ENCODE data around the gene ITGB8. TPM values are rescaled to one million over a fixed set of nuclear protein-coding genes. Genes with fewer than 3 reads are reported as not detected.

Gene ITGB8
- total RNA-seq, 2 donors from 2014 or later, result 6.5 to 7.6 TPM

DNA sequence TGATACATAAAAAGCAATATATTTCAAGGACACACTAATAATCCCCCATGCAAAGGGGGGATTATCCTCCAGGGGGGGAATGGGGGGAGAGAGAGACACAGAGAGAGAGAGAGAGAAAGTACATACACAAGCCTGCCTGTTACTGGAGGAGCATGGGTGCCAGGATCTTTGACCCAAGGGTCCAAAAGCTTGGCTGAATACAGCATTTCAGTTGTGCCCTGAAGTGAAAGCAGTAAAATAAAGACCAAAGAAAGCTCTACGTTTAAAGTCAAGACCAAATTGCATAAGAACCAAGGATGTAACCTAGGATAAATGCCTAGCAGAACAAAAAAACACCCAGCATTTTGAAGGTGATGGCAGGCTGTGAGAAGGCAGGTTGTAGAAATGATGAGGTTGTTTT, 27.8 kb upstream of the ITGB8 start:
- Histone ChIP-seq H3K27me3 (ENCODE audit: control insufficient read depth, insufficient read depth, low read length, poor library complexity, severe bottlenecking) (no peaks in the 10 kb centered on the region), H3K4me1 (ENCODE audit: control insufficient read depth, insufficient read depth, low read length) (peaks cover 6% of the 10 kb centered on the region), H3K9ac (ENCODE audit: extremely low read depth, low read length, poor library complexity, severe bottlenecking) (no peak overlapping the region), H3K4me3 (ENCODE audit: low read length) (no peak overlapping the region), H3K9me3 (ENCODE audit: control insufficient read depth, low read length) (no peaks in the 10 kb centered on the region), H3K27ac (ENCODE audit: low read depth, low read length) (no peak overlapping the region), H3K36me3 (ENCODE audit: control insufficient read depth, insufficient read depth, low read length) (no peaks in the 10 kb centered on the region)
- no peak overlapping the region for H3K4me3 Mint-ChIP-seq
- no peaks in the 10 kb centered on the region for H3K9me3 Mint-ChIP-seq
- H3K27ac Mint-ChIP-seq, result no peak overlapping the region
- 77 to 83% methylated on average over 1 of the region's 1 CpG for WGBS, 2 experiments (ENCODE audit: insufficient coverage in 1 of 2, insufficient read length in 1 of 2)
- H3K4me1 Mint-ChIP-seq, result peaks cover 29% of the 10 kb centered on the region
- no peaks in the 10 kb centered on the region for H3K27me3 Mint-ChIP-seq (ENCODE audit: insufficient read depth)
- TF ChIP-seq, protein P1, sequence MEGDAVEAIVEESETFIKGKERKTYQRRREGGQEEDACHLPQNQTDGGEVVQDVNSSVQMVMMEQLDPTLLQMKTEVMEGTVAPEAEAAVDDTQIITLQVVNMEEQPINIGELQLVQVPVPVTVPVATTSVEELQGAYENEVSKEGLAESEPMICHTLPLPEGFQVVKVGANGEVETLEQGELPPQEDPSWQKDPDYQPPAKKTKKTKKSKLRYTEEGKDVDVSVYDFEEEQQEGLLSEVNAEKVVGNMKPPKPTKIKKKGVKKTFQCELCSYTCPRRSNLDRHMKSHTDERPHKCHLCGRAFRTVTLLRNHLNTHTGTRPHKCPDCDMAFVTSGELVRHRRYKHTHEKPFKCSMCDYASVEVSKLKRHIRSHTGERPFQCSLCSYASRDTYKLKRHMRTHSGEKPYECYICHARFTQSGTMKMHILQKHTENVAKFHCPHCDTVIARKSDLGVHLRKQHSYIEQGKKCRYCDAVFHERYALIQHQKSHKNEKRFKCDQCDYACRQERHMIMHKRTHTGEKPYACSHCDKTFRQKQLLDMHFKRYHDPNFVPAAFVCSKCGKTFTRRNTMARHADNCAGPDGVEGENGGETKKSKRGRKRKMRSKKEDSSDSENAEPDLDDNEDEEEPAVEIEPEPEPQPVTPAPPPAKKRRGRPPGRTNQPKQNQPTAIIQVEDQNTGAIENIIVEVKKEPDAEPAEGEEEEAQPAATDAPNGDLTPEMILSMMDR (conservative IDR thresholded peaks at IDR 0.05), result no peak
- H3K36me3 Mint-ChIP-seq (ENCODE audit: low read depth), result no peaks in the 10 kb centered on the region
- no peak for DNase-seq

DNA sequence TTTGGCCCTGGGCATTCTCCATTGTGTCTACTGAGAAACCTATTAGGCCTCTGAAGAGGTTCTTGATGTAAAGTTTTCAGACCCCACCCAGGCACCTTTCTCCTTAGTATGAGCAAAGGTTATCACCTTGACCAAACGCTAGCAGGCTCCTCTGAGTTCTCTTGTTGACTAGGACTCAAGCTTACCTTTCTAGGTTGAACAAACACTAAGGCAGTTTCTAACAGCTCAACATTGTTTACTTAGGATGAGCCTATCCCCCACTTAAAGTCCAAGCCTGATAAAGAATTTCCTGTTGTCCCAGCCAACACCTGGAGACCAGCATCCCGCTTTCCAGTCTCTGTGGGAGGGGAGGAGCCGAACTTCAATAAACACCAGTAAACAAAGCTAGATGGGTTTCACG, 26.3 kb upstream of the ITGB8 start:
- 58 to 93% methylated on average over 4 of the region's 4 CpGs for WGBS, 2 experiments (ENCODE audit: insufficient coverage in 1 of 2, insufficient read length in 1 of 2)
- H3K36me3 Mint-ChIP-seq (ENCODE audit: low read depth), result no peaks in the 10 kb centered on the region
- no peaks in the 10 kb centered on the region for H3K27me3 ChIP-seq (ENCODE audit: control insufficient read depth, insufficient read depth, low read length, poor library complexity, severe bottlenecking)

DNA sequence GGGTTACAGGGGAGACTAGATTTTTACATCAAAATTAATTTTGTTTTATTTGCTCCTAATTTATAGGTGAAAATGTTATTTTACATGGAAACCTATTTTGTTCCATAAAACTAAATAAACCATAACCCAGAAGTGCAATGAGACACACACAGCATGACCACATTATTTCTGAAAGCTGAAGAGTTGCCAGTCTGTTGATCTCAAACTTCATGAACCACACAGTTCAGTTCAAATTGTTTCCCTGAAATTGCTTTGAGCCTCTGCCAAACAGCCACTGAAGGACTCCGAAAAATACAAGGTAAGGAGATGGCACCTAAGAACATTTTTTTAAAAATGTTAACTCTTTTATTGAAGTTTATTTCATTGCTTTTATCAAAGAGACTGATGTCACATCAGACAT, 25.0 kb upstream of the ITGB8 start:
- DNase-seq, result no peak
- no peak overlapping the region for H3K27ac ChIP-seq (ENCODE audit: low read depth, low read length)
- H3K27ac Mint-ChIP-seq, result no peak overlapping the region
- no peaks in the 10 kb centered on the region for H3K9me3 ChIP-seq (ENCODE audit: control insufficient read depth, low read length)
- H3K27me3 ChIP-seq (ENCODE audit: control insufficient read depth, insufficient read depth, low read length, poor library complexity, severe bottlenecking), result no peaks in the 10 kb centered on the region
- H3K9me3 Mint-ChIP-seq, result no peaks in the 10 kb centered on the region
- H3K9ac ChIP-seq (ENCODE audit: extremely low read depth, low read length, poor library complexity, severe bottlenecking), result no peak overlapping the region
- no peaks in the 10 kb centered on the region for H3K27me3 Mint-ChIP-seq (ENCODE audit: insufficient read depth)
- H3K36me3 ChIP-seq (ENCODE audit: control insufficient read depth, insufficient read depth, low read length), result no peaks in the 10 kb centered on the region
- 86 to 100% methylated on average over 1 of the region's 1 CpG for WGBS, 2 experiments (ENCODE audit: insufficient coverage in 1 of 2, insufficient read length in 1 of 2)
- H3K4me3 ChIP-seq (ENCODE audit: low read length), result no peak overlapping the region
- TF ChIP-seq, protein P1 (conservative IDR thresholded peaks at IDR 0.05), result no peak
- H3K4me3 Mint-ChIP-seq, result no peak overlapping the region
- peaks cover 6% of the 10 kb centered on the region for H3K4me1 ChIP-seq (ENCODE audit: control insufficient read depth, insufficient read depth, low read length)
- no peaks in the 10 kb centered on the region for H3K36me3 Mint-ChIP-seq (ENCODE audit: low read depth)
- H3K4me1 Mint-ChIP-seq, result peaks cover 33% of the 10 kb centered on the region

More for the DNA sequence above, 26.3 kb upstream of the ITGB8 start:
- no peak for DNase-seq
- H3K27ac Mint-ChIP-seq, result peak overlapping the region; percentile 5
- H3K9me3 ChIP-seq (ENCODE audit: control insufficient read depth, low read length), result no peaks in the 10 kb centered on the region
- H3K9ac ChIP-seq (ENCODE audit: extremely low read depth, low read length, poor library complexity, severe bottlenecking), result no peak overlapping the region
- H3K4me3 Mint-ChIP-seq, result no peak overlapping the region
- H3K4me3 ChIP-seq (ENCODE audit: low read length), result no peak overlapping the region
- H3K4me1 Mint-ChIP-seq, result peaks cover 33% of the 10 kb centered on the region
- H3K9me3 Mint-ChIP-seq, result no peaks in the 10 kb centered on the region
- TF ChIP-seq, protein P1 (conservative IDR thresholded peaks at IDR 0.05), result no peak
- peaks cover 6% of the 10 kb centered on the region for H3K4me1 ChIP-seq (ENCODE audit: control insufficient read depth, insufficient read depth, low read length)
- no peaks in the 10 kb centered on the region for H3K27me3 Mint-ChIP-seq (ENCODE audit: insufficient read depth)
- no peaks in the 10 kb centered on the region for H3K36me3 ChIP-seq (ENCODE audit: control insufficient read depth, insufficient read depth, low read length)
- H3K27ac ChIP-seq (ENCODE audit: low read depth, low read length), result no peak overlapping the region
